Measurements from ENCODE around the gene CTIF.

CTIF gene

GRCh38 chr18:48575658-48576456 is 37.0 kb downstream of the CTIF start:
- DNase-seq, result no peak

- DNase-seq, result no peak
These were observed 37.6 kb downstream of the CTIF start for GRCh38 chr18:48576457-48576771.

- DNase-seq, result no peak
These were observed 38.8 kb downstream of the CTIF start for GRCh38 chr18:48577478-48578190.

- DNase-seq, result no peak
These were observed 39.5 kb downstream of the CTIF start for GRCh38 chr18:48578289-48578688.

GRCh38 chr18:48580066-48580465 is 41.2 kb downstream of the CTIF start:
- no peak for DNase-seq

- no peak for DNase-seq
These were observed 42.0 kb downstream of the CTIF start for GRCh38 chr18:48580782-48581181.

- DNase-seq, result no peak
These were observed 42.4 kb downstream of the CTIF start for GRCh38 chr18:48581206-48581605.

- DNase-seq, result no peak
These were observed 43.1 kb downstream of the CTIF start for GRCh38 chr18:48581941-48582340.

- no peak for DNase-seq
These were observed 44.1 kb downstream of the CTIF start for GRCh38 chr18:48582946-48583345.

- DNase-seq, result no peak
These were observed 44.7 kb downstream of the CTIF start for GRCh38 chr18:48583573-48583972.

GRCh38 chr18:48589797-48590519 is 51.1 kb downstream of the CTIF start:
- DNase-seq, result no peak

- peak; percentile 13 for DNase-seq
These were observed 51.8 kb downstream of the CTIF start for GRCh38 chr18:48590678-48591077.

- no peak for DNase-seq
These were observed 53.8 kb downstream of the CTIF start for GRCh38 chr18:48592540-48593171.

- no peak for DNase-seq
These were observed 55.8 kb downstream of the CTIF start for GRCh38 chr18:48594471-48595094.

- DNase-seq, result no peak
These were observed 56.9 kb downstream of the CTIF start for GRCh38 chr18:48595703-48596218.

- no peak for DNase-seq
These were observed 58.3 kb downstream of the CTIF start for GRCh38 chr18:48597110-48597509.

- no peak for DNase-seq
These were observed 58.8 kb downstream of the CTIF start for GRCh38 chr18:48597671-48598070.

GRCh38 chr18:48599391-48599790 is 60.6 kb downstream of the CTIF start:
- DNase-seq, result no peak

- DNase-seq, result no peak
These were observed 61.2 kb downstream of the CTIF start for GRCh38 chr18:48600046-48600445.

- no peak for DNase-seq
These were observed 61.7 kb downstream of the CTIF start for GRCh38 chr18:48600456-48601090.

GRCh38 chr18:48601343-48601742 is 62.5 kb downstream of the CTIF start:
- DNase-seq, result no peak

- no peak for DNase-seq
These were observed 64.0 kb downstream of the CTIF start for GRCh38 chr18:48602759-48603390.

All from amniotic stem cell (primary cell).